Measurements from ENCODE around the gene CYP4F12.

The CYP4F12 gene

GRCh38 chr19:15634105-15634504 is 38.8 kb upstream of the CYP4F12 start:
- no peak for DNase-seq (ENCODE audit: low spot score)
- no peak for TF ChIP-seq CTCF (IDR thresholded peaks at IDR 0.05; ENCODE audit: extremely low read depth, missing control alignments)

- no peak for TF ChIP-seq CTCF (IDR thresholded peaks at IDR 0.05; ENCODE audit: extremely low read depth, missing control alignments)
These were observed 37.7 kb upstream of the CYP4F12 start for GRCh38 chr19:15635016-15635805.

DNA sequence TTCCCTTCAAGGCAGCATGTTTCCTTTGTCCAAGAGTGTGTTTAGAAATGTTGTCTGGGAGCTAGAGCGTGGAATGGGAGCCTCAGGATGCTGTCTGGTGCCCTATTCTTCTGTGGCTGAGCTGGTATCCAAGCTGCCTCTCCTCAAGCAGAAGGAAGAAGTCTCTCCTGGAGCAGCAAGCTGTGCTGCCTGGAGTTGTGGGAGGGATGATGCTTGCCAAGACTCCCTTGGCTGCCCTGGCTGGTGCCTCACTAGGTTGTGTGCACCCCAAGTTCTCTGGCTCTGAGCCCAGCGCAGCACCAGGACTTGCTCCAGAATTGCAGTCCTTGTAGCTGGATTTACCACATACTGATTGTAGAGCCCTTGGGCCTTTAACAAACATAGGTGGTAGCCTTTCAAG is 36.9 kb upstream of the CYP4F12 start:
- no peak for DNase-seq (ENCODE audit: low spot score)
- TF ChIP-seq CTCF (IDR thresholded peaks at IDR 0.05; ENCODE audit: extremely low read depth, missing control alignments): no peak

More at GRCh38 chr19:15635016-15635805, 37.7 kb upstream of the CYP4F12 start:
- no peak for DNase-seq (ENCODE audit: low spot score)

GRCh38 chr19:15639596-15639995 is 33.3 kb upstream of the CYP4F12 start:
- no peak for DNase-seq (ENCODE audit: low spot score)
- no peak for TF ChIP-seq CTCF (IDR thresholded peaks at IDR 0.05; ENCODE audit: extremely low read depth, missing control alignments)

DNA sequence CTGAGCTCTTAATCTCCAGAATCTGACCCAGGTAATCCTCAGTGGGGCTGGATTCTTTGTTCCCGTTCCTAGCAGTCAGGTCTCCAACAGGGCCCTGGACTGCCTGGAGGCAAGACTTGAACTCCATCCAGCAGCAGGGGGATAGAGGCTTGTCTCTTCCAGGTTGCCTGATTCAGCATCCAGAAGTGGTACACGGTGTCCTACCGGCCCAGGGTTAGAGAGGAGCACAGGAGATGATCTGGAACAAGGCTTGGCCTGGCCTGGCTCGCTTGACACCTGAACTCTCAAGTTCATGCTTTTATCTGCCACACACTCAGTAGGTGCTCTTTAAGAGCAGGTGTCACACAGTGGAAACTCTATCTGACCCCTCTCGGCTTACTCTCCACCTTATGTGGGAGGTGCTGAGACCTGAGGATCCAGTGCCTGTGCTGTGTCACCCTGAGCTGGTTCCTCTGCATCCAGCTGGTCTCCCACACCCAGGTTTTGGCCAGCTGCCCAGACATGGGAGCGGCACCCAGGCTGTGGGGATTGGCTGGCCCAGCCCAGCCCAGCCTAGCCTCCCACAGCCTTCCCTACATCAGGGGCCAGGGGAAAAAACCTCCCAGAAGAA is 32.5 kb upstream of the CYP4F12 start, which contains the start of gene CYP4F3:
Gene CYP4F3, plus strand, starts transcription at position 604 of the 610 bp plus-strand sequence. CDS start 519 bp downstream, outside the sequence.
- no peak for DNase-seq (ENCODE audit: low spot score)
- TF ChIP-seq CTCF (IDR thresholded peaks at IDR 0.05; ENCODE audit: extremely low read depth, missing control alignments): no peak

- DNase-seq (ENCODE audit: low spot score): no peak
- TF ChIP-seq CTCF (IDR thresholded peaks at IDR 0.05; ENCODE audit: extremely low read depth, missing control alignments): no peak
These were observed 31.8 kb upstream of the CYP4F12 start for GRCh38 chr19:15640904-15641597.

Measured in GM20000 (cell line).